NT2/D1 (cell line): ENCODE measurements around the gene ARHGAP10.

Experiments used
- DNase-seq: peaks from one replicate; pipeline ENCODE4 v3.0.0-alpha.2; 2011; ENCODE audit warnings: low read depth, low spot score
- H3K27me3 ChIP-seq: 2 replicates; pipeline ENCODE4 v1.6.0; 2011; ENCODE audit warnings: mild to moderate bottlenecking; ENCODE audit not compliant: insufficient read length, insufficient read depth
- H3K36me3 ChIP-seq: 2 replicates; pipeline ENCODE4 v1.6.1; 2011; ENCODE audit warnings: mild to moderate bottlenecking, low read length, mixed read lengths; ENCODE audit not compliant: insufficient read depth, insufficient read length
- H3K4me1 ChIP-seq: 2 replicates; pipeline ENCODE4 v1.5.1; 2011; ENCODE audit not compliant: insufficient read depth, insufficient read length
- H3K4me3 ChIP-seq: 2 replicates; pipeline ENCODE4 v1.5.1; 2011; ENCODE audit warnings: low read depth; ENCODE audit not compliant: insufficient read length
- H3K9ac ChIP-seq: 2 replicates; pipeline ENCODE4 v1.6.0; 2011; ENCODE audit warnings: low read depth; ENCODE audit not compliant: insufficient read length
- H3K9me3 ChIP-seq: 2 replicates; pipeline ENCODE4 v1.5.1; 2011; ENCODE audit warnings: mild to moderate bottlenecking, low read length; ENCODE audit not compliant: insufficient read depth
- SUZ12 ChIP-seq: IDR thresholded peaks from 2 replicates; pipeline ENCODE4 v1.6.1; 2011; ENCODE audit not compliant: insufficient read length, insufficient read depth; ENCODE audit errors: extremely low read depth
- YY1 ChIP-seq: IDR thresholded peaks from 2 replicates; pipeline ENCODE4 v1.6.1; 2011; ENCODE audit not compliant: insufficient read length, insufficient read depth
- ZNF274 ChIP-seq: IDR thresholded peaks from 2 replicates; pipeline ENCODE4 v1.6.1; 2011; ENCODE audit warnings: mild to moderate bottlenecking, low read depth, low read length

Gene ARHGAP10

DNA sequence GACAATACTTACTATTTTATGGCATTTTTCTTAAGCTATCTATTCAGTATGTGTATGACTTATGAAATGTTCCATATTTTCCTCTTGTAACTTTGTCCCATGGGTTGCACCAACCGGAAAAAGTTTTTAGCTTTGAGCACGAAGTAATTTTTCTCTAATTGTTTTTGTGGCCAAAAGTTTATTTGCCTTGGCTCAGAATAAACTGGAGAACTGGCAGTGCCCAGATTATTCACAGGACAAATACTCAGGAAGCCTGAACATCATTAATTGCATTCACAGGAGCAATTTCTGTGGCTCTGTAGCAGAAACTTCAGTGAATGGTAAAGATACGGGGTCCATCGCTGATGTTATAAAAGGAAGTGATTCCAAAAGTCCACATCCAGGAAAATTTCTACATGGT, 184.5 kb downstream of the ARHGAP10 start:
- H3K36me3 ChIP-seq = peaks cover 9% of the 10 kb centered on the region
- H3K9ac ChIP-seq = no peak overlapping the region
- H3K4me3 ChIP-seq = no peak overlapping the region
- H3K27me3 ChIP-seq = no peaks in the 10 kb centered on the region
- no peak for DNase-seq
- TF ChIP-seq YY1 (no peak), SUZ12 (no peak), ZNF274 (no peak)
- H3K9me3 ChIP-seq = no peaks in the 10 kb centered on the region
- H3K4me1 ChIP-seq = no peaks in the 10 kb centered on the region

DNA sequence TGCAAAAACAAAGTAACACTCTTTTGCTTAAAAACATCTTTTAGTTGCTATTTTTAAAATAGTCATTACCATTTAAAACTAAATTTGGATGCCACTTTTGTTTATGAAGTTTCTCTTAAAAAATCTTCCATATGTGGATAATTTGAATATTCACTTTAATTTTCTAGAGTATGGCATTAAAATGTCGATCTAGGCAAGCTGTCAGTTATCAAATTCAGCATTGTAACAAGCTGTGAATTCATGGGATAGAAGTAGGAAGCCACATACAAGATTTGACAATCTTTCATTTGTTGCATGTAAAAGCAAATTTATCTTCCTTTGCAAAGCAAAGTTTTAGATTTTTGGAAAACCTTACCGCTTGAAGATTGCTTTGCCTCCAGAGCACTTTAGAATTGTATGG, 191.5 kb downstream of the ARHGAP10 start:
- Histone ChIP-seq H3K36me3 (no peaks in the 10 kb centered on the region), H3K9ac (no peak overlapping the region), H3K4me3 (no peak overlapping the region), H3K4me1 (no peaks in the 10 kb centered on the region), H3K9me3 (no peaks in the 10 kb centered on the region), H3K27me3 (no peaks in the 10 kb centered on the region)
- no peak for TF ChIP-seq SUZ12
- no peak for TF ChIP-seq ZNF274
- no peak for TF ChIP-seq YY1
- DNase-seq = no peak

DNA sequence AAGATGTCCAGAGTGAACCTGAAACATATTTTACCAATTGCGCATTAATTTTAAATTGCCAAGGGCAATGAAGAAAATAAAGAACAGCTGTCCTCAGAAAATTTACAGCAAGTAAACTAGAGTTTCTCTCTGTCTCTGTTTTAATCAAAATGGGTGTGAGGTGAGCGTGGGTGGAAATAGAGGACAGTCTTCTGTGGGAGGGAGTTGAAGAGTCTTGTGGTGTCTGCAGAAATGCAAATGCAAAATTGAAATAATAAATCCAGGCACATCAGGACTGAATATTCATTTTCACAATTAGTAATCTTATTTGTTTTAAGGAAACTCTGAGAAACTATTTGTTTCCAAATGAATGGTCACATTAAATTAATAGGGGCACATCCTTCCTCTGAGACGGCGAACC, 192.0 kb downstream of the ARHGAP10 start:
- Histone ChIP-seq H3K36me3 (no peaks in the 10 kb centered on the region), H3K27me3 (no peaks in the 10 kb centered on the region)
- DNase-seq = no peak

DNA sequence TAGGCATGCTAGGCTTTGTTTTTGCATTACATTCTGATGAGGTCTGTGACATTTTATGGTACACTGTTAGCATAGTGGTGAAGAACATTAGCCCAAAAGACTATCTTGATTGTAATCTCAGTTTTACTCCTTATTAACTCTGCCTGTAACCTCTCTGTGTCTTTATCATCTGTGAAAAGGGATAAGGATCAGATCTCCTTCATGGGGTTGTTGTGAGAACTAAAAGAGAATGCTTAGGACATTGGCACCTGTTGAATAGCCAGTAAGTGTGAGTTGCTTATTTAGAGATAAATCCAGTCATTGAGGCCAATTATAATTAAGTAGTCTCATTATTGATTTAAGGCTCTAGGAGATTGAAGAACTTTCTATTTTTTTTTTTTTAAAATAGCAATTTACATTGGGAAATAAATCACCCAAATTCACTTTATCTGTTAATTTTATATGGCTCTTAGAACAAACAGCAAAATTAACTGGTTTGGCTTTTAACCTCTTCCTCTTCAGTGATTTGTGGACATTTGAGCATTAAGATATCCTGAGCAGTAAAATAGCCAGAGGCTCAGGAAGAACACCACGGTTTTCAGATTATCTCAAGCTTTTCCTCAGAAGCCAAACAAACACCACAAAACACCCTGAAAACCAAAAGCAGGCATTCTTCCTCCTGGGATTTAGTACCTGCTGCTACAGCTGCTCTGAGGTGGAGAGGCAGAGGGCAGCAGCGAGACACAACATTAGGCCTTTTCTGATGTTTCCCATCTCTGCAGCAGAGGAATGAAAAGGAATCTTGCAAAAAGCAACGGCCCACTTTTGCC, 192.9 kb downstream of the ARHGAP10 start:
- H3K36me3 ChIP-seq = no peaks in the 10 kb centered on the region
- H3K9me3 ChIP-seq = no peaks in the 10 kb centered on the region
- H3K9ac ChIP-seq = no peak overlapping the region
- H3K4me3 ChIP-seq = no peak overlapping the region
- no peak for DNase-seq
- no peaks in the 10 kb centered on the region for H3K27me3 ChIP-seq
- H3K4me1 ChIP-seq = no peaks in the 10 kb centered on the region
- TF ChIP-seq ZNF274 (no peak), SUZ12 (no peak), YY1 (no peak)

More for the DNA sequence above, 192.0 kb downstream of the ARHGAP10 start:
- no peaks in the 10 kb centered on the region for H3K9me3 ChIP-seq
- no peak overlapping the region for H3K4me3 ChIP-seq
- TF ChIP-seq ZNF274 (no peak), SUZ12 (no peak), YY1 (no peak)
- H3K4me1 ChIP-seq = no peaks in the 10 kb centered on the region
- no peak overlapping the region for H3K9ac ChIP-seq

DNA sequence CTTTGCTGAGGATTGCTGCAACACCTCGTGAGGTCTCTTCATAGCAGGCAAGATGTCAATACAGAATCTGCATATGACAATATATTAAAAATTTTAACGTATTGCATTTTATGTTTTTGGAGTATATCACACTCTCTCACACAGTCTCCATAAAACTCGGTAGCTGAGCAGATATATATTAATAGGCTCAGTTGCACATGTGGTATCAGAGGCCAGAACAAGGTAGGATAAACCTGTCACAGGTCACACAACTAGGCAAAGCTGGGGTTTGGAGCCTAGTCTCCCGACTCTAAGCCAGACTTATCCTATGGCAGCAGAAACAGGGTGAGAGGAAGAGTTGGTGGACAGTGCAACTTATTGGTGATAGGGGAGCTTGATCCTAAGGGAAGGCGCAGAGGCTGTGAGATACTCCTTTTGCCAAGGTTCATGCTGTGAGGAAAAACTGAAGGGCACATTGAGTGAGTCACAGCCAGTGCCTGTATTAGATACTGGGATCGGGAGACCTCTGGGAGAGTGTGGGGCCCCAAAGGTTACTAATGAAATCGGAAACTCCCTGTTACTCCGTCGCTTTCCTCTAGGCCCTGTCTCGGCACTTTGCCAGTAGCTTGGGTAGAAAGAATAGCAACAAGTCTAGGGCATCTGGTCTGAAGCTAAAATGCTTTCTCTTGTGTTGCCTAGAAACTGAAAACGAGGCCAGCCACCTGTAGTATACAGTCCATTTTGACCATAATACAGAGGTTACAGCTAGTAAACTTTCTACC, 195.7 kb downstream of the ARHGAP10 start:
- DNase-seq = no peak
- H3K9ac ChIP-seq = no peak overlapping the region

DNA sequence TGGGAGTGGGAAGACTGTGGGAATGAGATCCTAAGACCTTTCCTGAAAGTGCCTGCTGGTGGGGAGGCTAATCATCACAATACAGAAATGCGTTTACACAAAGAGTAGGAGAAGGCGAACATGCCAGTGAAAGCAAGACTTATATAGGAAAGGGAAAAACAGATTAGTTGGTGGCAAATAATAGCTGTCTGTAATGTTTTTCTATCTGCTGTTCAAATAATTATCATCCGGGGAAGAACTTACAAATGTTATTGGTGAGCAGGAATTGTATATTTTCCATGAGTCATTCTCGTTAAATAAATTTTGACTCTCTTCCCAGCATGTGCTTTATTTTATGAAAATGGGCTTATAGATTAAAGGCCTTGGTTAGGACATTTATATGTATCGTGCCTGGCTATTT, 196.5 kb downstream of the ARHGAP10 start:
- no peaks in the 10 kb centered on the region for H3K27me3 ChIP-seq
- H3K4me1 ChIP-seq = no peaks in the 10 kb centered on the region
- H3K4me3 ChIP-seq = no peak overlapping the region
- no peak for DNase-seq
- H3K9me3 ChIP-seq = no peaks in the 10 kb centered on the region
- TF ChIP-seq YY1 (no peak), ZNF274 (no peak), SUZ12 (no peak)
- no peak overlapping the region for H3K9ac ChIP-seq
- no peaks in the 10 kb centered on the region for H3K36me3 ChIP-seq

More for the DNA sequence above, 195.7 kb downstream of the ARHGAP10 start:
- Histone ChIP-seq H3K27me3 (no peaks in the 10 kb centered on the region), H3K4me3 (no peak overlapping the region), H3K4me1 (no peaks in the 10 kb centered on the region), H3K36me3 (no peaks in the 10 kb centered on the region), H3K9me3 (no peaks in the 10 kb centered on the region)
- TF ChIP-seq YY1 (no peak), SUZ12 (no peak), ZNF274 (no peak)

DNA sequence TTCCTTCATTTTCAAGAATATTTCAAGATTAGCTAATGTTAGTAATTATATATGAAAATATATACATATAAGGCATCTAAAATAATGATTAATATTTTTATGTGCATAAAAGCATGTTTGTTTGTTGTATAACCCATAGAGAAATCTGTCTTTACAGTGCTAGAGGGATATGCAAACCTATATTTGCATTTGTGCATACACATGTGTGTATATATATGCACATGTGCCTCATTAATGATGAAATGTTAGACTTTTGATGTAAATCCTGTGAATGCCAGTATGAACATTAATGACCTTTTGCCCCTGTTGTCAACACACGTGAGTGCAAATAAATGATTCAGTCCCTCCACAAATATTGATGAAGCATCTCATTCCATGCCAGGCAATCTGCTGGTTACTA, 197.9 kb downstream of the ARHGAP10 start:
- Histone ChIP-seq H3K4me1 (no peaks in the 10 kb centered on the region), H3K4me3 (no peak overlapping the region), H3K9ac (no peak overlapping the region), H3K9me3 (no peaks in the 10 kb centered on the region), H3K27me3 (no peaks in the 10 kb centered on the region), H3K36me3 (no peaks in the 10 kb centered on the region)
- DNase-seq = no peak
- TF ChIP-seq YY1 (no peak), ZNF274 (no peak), SUZ12 (no peak)
